Activated B cell treated with CpG ODN at 0.5 μM for 24 hours (primary cell): ENCODE measurements around the gene TIGAR. TPM values are rescaled to one million over a fixed set of nuclear protein-coding genes. Genes with fewer than 3 reads are reported as not detected.
A peak's percentile ranks its signal among the peaks of the same experiment; 100 is the strongest.

Source experiments
- ATAC-seq: fragments of 200-7000 bp; cut with Tn5 transposase; one replicate; pipeline ENCODE4 v1.10.0; 2021; ENCODE audit warnings: low read depth, mild to moderate bottlenecking, moderate library complexity
- CTCF ChIA-PET: fragments of 350-600 bp; sonication (Branson Sonifier 250); formaldehyde crosslinking; loops from one replicate; lab custom pipeline; 2021; ENCODE audit warnings: antibody characterized with exemption; lab: Charles Lee
- POLR2A ChIA-PET: fragments of 350-600 bp; sonication (Branson Sonifier 250); formaldehyde crosslinking; loops from one replicate; lab custom pipeline; 2021; ENCODE audit warnings: antibody characterized with exemption; lab: Charles Lee
- DNase-seq: peaks from one replicate; pipeline ENCODE4 v3.0.0; 2022
- H3K27ac Mint-ChIP-seq: one replicate; pipeline ENCODE4 v1.8.0; 2020; ENCODE audit warnings: mixed read lengths
- H3K27me3 Mint-ChIP-seq: one replicate; pipeline ENCODE4 v1.8.0; 2021; ENCODE audit warnings: mixed read lengths
- H3K36me3 Mint-ChIP-seq: one replicate; pipeline ENCODE4 v1.8.0; 2021; ENCODE audit warnings: low read depth, mixed read lengths
- H3K4me1 Mint-ChIP-seq: one replicate; pipeline ENCODE4 v1.8.0; 2021; ENCODE audit warnings: mixed read lengths
- H3K4me3 Mint-ChIP-seq: one replicate; pipeline ENCODE4 v1.8.0; 2020; ENCODE audit warnings: mild to moderate bottlenecking, mixed read lengths
- H3K9me3 Mint-ChIP-seq: one replicate; pipeline ENCODE4 v1.8.0; 2020; ENCODE audit warnings: mixed read lengths
- intact Hi-C: fragments of 100-400 bp; cut with micrococcal nuclease; formaldehyde crosslinking; loops from one replicate; pipeline ENCODE4 v1.15.1; 2024
- total RNA-seq: library from RNA; stranded (reverse); gene quantifications from 2 replicates; pipeline ENCODE4 v1.2.3, GENCODE V29; 2022
- TF ChIP-seq, protein P1 (sequence below): fragments of 200-600 bp; IDR thresholded peaks from one replicate; pipeline ENCODE4 v1.8.0; 2022; ENCODE audit warnings: antibody characterized with exemption, mild to moderate bottlenecking

The TIGAR gene, protein sequence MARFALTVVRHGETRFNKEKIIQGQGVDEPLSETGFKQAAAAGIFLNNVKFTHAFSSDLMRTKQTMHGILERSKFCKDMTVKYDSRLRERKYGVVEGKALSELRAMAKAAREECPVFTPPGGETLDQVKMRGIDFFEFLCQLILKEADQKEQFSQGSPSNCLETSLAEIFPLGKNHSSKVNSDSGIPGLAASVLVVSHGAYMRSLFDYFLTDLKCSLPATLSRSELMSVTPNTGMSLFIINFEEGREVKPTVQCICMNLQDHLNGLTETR
- total RNA-seq = 10.0 and 10.2 TPM in 2 replicates

DNA sequence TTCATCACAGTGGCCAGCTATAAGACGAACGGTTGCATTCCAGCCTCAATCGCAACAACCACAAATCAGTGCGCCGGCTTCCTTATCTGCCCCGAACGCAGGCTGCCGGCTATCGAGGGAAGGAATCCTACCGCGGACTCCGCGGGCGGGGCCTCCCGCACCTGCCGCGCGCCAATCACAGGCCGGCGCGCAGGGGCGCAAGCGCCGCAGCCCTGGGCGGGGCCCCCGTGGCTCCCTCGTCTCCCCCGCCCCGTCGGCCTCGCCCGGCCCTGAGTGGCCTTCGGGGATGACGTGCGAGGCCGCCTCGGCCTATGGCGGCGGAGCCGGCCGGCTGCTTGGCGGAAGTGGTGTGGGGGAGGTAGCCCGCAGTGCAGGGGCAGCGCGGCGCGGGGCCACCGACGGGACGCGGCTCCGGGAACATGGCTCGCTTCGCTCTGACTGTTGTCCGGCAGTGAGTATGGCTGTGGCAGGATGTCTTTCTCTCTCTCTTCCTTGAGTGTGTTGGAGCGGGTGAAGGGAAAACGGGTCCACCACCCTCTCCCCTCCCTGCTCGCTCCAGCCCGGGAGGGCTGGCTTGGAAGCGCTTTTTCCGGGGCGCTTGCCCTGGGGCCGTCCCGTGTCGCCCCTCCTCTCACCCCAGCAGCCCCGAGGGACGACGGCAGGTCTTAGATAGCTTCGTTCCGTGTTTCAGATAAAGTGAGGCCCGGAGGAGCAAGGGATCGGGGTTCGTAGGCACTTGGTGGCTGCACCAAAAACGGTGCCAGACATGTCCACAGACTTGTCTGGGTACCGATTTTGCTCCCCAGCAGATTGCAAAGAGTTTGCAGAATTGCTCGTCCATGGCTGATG lies at the start of gene TIGAR:
TIGAR (plus strand) TSS at position 361 of the 849 bp plus-strand sequence; CDS start at position 420, 59 bp downstream.
- TF ChIP-seq, protein P1, sequence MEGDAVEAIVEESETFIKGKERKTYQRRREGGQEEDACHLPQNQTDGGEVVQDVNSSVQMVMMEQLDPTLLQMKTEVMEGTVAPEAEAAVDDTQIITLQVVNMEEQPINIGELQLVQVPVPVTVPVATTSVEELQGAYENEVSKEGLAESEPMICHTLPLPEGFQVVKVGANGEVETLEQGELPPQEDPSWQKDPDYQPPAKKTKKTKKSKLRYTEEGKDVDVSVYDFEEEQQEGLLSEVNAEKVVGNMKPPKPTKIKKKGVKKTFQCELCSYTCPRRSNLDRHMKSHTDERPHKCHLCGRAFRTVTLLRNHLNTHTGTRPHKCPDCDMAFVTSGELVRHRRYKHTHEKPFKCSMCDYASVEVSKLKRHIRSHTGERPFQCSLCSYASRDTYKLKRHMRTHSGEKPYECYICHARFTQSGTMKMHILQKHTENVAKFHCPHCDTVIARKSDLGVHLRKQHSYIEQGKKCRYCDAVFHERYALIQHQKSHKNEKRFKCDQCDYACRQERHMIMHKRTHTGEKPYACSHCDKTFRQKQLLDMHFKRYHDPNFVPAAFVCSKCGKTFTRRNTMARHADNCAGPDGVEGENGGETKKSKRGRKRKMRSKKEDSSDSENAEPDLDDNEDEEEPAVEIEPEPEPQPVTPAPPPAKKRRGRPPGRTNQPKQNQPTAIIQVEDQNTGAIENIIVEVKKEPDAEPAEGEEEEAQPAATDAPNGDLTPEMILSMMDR = no peak
- Mint-ChIP-seq H3K27ac (peak within 1 kb of the TSS; percentile 92), H3K4me1 (peaks cover 34% of the 10 kb centered on the region), H3K4me3 (peak within 1 kb of the TSS; percentile 95), H3K9me3 (no peaks in the 10 kb centered on the region), H3K36me3 (peaks cover 19% of the 10 kb centered on the region), H3K27me3 (no peaks in the 10 kb centered on the region)
- ChIA-PET POLR2A (interaction anchor here (0.5 to 3.4 kb wide), 5 partner anchors 9 to 450 kb away, joined by 3 to 22 read pairs (median 3); no protein-coding TSS in a partner anchor), CTCF (no interaction called here)
- peak; percentile 97 for ATAC-seq
- intact Hi-C loops = loop anchor here (1.0 to 5.0 kb wide), 8 partner anchors 49 to 1244 kb away; partner anchors contain the start of genes AKAP3, NDUFA9, PARP11 and RAD51AP1
- DNase-seq = peak; percentile 94

DNA sequence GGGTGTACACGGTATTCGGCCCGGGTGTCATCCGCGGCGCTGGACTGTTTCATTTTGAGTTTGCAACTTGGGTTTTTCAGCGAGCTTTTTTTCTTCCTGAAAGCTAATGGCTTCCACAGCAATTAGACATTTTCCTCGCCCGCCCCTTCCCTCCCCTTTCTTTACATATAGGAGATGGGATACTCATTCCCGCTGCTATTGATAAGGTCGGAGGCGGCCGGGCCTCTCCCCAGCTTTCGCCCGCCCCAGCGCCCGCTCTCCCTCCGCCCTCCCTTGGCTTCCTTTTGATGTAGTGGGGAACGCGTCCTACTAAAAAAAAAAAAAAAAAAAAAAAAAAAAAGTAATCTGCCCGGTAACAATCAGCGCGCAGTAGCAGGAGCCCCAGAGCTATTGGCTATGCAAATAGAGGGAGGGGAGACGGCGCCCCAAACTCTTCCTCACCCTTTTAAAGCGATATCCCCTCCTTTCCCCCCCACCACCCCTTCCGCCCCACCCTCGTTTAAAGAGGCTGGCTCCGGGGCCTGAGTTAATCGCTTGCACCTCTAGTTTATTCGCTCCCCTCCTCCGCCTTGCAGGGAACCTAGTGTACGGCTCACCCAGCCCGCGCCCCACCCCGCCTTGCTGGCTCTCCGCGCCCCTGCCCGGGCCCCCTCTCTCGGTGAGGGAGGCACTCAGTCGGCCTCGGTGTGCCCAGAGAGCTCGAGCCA lies 49.1 kb upstream of the TIGAR start:
- CTCF ChIA-PET = interaction anchor here (1.0 to 1.8 kb wide), 8 partner anchors 56 to 387 kb away, joined by 3 to 15 read pairs (median 4); no protein-coding TSS in a partner anchor
- H3K27ac Mint-ChIP-seq = peak overlapping the region; percentile 96
- TF ChIP-seq, protein P1 = no peak
- peak overlapping the region; percentile 91 for H3K4me3 Mint-ChIP-seq
- H3K27me3 Mint-ChIP-seq = no peaks in the 10 kb centered on the region
- ATAC-seq = peak; percentile 50
- peaks cover 24% of the 10 kb centered on the region for H3K36me3 Mint-ChIP-seq
- intact Hi-C loops = loop anchor here (1.0 to 10.0 kb wide), 4 partner anchors 49 to 1477 kb away; partner anchors contain the start of genes FKBP4, PARP11 and TIGAR
- H3K9me3 Mint-ChIP-seq = no peaks in the 10 kb centered on the region
- peaks cover 45% of the 10 kb centered on the region for H3K4me1 Mint-ChIP-seq
- POLR2A ChIA-PET = interaction anchor here (0.6 to 10.3 kb wide), 34 partner anchors 9 to 534 kb away, joined by 3 to 291 read pairs (median 6); partner anchors contain the start of genes PARP11 and TIGAR
- DNase-seq = peak; percentile 73

DNA sequence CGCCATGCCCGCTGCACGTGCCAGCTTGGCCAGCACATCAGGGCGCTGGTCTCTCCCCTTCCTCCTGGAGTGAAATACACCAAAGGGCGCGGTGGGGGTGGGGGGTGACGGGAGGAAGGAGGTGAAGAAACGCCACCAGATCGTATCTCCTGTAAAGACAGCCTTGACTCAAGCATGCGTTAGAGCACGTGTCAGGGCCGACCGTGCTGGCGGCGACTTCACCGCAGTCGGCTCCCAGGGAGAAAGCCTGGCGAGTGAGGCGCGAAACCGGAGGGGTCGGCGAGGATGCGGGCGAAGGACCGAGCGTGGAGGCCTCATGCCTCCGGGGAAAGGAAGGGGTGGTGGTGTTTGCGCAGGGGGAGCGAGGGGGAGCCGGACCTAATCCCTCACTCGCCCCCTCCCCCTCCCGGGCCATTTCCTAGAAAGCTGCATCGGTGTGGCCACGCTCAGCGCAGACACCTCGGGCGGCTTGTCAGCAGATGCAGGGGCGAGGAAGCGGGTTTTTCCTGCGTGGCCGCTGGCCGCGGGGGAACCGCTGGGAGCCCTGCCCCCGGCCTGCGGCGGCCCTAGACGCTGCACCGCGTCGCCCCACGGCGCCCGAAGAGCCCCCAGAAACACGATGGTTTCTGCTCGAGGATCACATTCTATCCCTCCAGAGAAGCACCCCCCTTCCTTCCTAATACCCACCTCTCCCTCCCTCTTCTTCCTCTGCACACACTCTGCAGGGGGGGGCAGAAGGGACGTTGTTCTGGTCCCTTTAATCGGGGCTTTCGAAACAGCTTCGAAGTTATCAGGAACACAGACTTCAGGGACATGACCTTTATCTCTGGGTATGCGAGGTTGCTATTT lies 48.4 kb upstream of the TIGAR start:
- intact Hi-C loops = loop anchor here (1.0 to 10.0 kb wide), 5 partner anchors 49 to 1478 kb away; partner anchors contain the start of genes FKBP4, PARP11 and TIGAR
- ChIA-PET CTCF (interaction anchor here (1.1 to 1.8 kb wide), 7 partner anchors 56 to 278 kb away, joined by 3 to 15 read pairs (median 3); no protein-coding TSS in a partner anchor), POLR2A (interaction anchor here (0.6 to 10.3 kb wide), 30 partner anchors 10 to 534 kb away, joined by 3 to 291 read pairs (median 10); partner anchors contain the start of genes PARP11 and TIGAR)
- no peaks in the 10 kb centered on the region for H3K27me3 Mint-ChIP-seq
- TF ChIP-seq, protein P1 = no peak
- no peaks in the 10 kb centered on the region for H3K9me3 Mint-ChIP-seq
- H3K4me3 Mint-ChIP-seq = peak overlapping the region; percentile 91
- H3K36me3 Mint-ChIP-seq = peaks cover 30% of the 10 kb centered on the region
- H3K27ac Mint-ChIP-seq = peak overlapping the region; percentile 96
- ATAC-seq (peak; percentile 7), DNase-seq (peak; percentile 55)
- H3K4me1 Mint-ChIP-seq = peaks cover 49% of the 10 kb centered on the region

DNA sequence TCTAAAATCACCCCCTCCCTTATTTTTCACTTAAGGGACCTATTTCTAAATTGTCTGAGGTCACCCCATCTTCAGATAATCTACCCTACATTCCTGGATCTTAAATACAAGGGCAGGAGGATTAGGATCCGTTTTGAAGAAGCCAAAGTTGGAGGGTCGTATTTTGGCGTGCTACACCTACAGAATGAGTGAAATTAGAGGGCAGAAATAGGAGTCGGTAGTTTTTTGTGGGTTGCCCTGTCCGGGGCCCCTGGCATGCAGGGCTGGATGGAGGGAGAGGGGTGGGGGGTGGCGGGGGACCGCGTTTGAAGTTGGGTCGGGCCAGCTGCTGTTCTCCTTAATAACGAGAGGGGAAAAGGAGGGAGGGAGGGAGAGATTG lies 47.8 kb upstream of the TIGAR start:
- ChIA-PET POLR2A (interaction anchor here (0.7 to 10.3 kb wide), 16 partner anchors 11 to 400 kb away, joined by 3 to 291 read pairs (median 17); partner anchors contain the start of genes PARP11 and TIGAR), CTCF (interaction anchor here (1.1 to 1.8 kb wide), 5 partner anchors 57 to 278 kb away, joined by 3 to 10 read pairs (median 3); no protein-coding TSS in a partner anchor)
- Mint-ChIP-seq H3K36me3 (peaks cover 36% of the 10 kb centered on the region), H3K27ac (peak overlapping the region; percentile 83), H3K4me3 (peak overlapping the region; percentile 91), H3K4me1 (peaks cover 48% of the 10 kb centered on the region), H3K27me3 (no peaks in the 10 kb centered on the region), H3K9me3 (no peaks in the 10 kb centered on the region)
- DNase-seq = no peak
- intact Hi-C loops = loop anchor here (1.0 to 10.0 kb wide), 2 partner anchors 72 to 1478 kb away; partner anchors contain the start of gene FKBP4
- TF ChIP-seq, protein P1 = no peak
- no peak for ATAC-seq
